GM21528 (cell line): Measurements from ENCODE around the gene STIP1.
"Not testable (repeated sequence)": the region's sequence is repeated elsewhere in the genome, so short reads cannot be mapped to it uniquely, and the experiment has no call there.

Experiments used
- ATAC-seq: cut with Tn5 transposase; IDR thresholded peaks from one replicate; pipeline ENCODE4 v1.9.1; 2021; ENCODE audit warnings: mild to moderate bottlenecking, moderate library complexity; ENCODE audit not compliant: unreplicated experiment, low FRiP score

STIP1 gene

DNA sequence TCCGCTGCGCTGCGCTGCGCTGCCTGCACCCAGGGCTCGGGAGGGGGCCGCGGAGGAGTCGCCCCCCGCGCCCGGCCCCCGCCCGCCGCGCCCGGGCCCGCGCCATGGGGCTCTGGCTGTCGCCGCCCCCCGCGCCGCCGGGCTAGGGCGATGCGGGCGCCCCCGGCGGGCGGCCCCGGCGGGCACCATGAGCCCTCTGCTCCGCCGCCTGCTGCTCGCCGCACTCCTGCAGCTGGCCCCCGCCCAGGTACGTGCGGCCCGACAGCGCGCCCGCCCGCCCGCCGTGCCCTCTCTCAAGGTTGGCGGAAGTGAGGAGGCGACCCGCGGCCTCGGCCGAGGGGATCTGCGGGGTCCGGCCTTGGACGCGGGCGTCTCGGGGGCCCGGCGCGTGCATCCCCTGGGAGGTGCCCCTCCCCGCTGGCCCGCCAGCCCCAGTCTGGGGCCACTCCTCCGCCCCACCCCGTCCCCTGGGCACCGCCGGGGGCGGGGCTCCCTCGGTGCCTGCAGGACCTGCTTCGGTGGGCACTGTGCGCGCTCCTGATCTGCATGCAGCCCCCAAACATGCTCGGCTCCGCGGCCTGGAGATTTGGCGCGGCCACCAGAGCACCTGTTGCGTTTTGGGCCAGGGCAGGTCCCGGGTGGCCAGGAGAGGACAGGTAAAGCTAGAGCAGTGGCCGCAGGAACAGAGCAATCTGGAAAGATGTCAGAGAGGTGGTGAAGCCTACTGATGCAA, 48.8 kb downstream of the STIP1 start:
- ATAC-seq, result no peak

DNA sequence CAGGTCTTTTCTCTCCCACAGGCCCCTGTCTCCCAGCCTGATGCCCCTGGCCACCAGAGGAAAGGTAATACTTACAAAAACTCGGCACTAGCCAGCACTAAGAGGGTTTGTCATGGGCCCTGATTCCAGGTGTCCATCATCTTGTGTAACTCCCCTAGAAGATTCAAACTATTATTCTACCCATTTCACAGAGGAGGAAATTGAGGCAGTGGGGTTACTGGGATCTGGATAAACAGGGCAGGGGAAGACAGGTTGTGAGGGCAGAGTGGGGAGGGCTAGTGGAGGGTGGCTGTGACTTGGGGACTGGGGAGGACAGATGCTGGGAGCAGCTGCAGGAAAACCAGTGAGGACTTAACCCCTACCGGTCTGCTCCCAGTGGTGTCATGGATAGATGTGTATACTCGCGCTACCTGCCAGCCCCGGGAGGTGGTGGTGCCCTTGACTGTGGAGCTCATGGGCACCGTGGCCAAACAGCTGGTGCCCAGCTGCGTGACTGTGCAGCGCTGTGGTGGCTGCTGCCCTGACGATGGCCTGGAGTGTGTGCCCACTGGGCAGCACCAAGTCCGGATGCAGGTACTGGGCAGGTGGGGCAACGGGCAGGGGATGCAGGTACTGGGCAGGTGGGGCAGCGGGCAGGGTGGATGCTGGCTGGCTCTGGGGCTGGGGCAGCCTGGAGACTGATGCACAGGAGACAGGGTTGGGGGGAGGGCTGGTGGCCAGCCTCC, 49.6 kb downstream of the STIP1 start:
- ATAC-seq, result no peak

DNA sequence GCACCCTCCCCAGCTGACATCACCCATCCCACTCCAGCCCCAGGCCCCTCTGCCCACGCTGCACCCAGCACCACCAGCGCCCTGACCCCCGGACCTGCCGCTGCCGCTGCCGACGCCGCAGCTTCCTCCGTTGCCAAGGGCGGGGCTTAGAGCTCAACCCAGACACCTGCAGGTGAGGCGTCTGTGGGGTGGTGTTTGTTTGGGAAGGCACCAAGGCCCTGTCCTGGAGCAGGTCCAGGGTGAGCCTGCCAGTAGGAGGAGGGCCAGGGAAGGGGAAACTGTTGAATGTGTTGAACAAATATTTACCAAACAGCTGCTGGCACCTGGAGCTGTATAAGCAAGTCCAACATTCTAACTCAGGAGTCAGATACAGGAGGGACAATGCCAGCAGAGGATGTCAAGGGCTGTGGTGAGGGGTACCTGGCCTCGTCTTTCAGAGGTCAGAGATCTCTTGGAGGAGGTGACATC, 51.5 kb downstream of the STIP1 start:
- no peak for ATAC-seq

DNA sequence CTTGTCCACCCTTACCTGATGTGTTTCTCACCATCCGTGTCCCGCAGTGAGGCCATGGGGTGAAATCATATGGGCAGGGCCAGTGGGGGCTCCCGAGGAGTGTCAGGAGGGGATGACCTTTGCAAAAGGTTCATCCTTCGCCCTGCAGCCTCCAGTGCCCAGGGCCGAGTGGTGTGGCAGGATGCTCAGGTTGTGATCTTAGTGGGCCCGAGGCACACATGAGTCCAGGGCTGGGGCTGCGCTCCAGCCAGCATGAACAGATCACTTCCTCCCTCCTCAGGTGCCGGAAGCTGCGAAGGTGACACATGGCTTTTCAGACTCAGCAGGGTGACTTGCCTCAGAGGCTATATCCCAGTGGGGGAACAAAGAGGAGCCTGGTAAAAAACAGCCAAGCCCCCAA, 52.1 kb downstream of the STIP1 start:
- ATAC-seq, result no peak

DNA sequence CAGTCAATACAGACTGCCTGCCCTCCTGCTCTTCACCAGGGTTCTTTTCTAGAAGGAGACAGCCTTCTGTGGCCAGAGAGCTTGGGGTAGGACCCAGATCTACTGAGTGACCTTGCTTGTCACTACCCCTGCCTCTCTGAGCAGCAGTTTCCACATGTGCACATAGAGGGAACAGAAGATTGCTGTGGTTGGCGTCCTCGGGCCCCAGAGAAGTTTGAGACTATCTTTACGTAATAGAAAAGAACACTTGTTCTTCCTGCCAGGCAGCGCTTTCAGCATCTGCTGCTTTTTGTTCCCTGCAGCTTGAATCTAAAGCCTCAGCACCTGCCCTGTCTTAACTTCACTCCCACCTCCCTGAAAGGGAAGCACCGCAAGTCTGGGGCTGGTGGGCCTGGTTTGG, 53.0 kb downstream of the STIP1 start:
- no peak for ATAC-seq

DNA sequence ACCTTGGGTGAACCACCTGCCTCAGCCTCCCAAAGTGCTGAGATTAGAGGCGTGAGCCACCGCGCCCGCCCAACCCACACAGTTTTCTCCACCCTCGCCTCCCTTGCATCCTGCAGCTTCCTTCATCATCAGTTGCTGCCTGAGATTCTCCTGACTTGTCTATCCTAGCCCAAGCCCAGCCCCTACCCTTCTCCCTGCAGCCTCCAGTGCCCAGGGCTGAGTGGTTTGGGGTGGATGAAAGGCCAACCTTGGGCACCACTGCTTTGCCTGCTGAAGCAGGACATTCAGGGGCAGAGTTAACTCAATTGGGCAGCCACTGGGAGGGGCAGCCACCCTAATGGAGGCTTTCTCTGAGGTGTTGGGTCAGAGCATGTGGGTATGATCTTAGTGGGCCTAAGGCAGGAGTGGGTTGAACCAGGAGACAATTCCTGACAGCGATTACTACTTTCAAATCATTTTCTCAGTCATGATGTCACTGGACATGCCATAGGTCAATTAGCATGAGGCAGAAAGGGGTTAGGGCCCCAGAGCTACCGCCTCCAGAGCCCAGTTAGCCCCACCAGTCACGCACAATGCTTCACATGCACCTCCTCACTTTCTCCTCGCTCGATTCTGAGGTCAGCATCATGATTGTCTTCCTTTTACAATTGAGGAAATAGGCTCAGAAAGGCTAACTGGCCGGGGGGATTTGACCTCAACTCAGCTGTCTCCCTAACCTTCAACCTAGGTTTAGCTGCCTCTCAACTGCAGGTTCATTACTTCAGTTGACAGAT, 53.9 kb downstream of the STIP1 start:
- ATAC-seq, result no peak

DNA sequence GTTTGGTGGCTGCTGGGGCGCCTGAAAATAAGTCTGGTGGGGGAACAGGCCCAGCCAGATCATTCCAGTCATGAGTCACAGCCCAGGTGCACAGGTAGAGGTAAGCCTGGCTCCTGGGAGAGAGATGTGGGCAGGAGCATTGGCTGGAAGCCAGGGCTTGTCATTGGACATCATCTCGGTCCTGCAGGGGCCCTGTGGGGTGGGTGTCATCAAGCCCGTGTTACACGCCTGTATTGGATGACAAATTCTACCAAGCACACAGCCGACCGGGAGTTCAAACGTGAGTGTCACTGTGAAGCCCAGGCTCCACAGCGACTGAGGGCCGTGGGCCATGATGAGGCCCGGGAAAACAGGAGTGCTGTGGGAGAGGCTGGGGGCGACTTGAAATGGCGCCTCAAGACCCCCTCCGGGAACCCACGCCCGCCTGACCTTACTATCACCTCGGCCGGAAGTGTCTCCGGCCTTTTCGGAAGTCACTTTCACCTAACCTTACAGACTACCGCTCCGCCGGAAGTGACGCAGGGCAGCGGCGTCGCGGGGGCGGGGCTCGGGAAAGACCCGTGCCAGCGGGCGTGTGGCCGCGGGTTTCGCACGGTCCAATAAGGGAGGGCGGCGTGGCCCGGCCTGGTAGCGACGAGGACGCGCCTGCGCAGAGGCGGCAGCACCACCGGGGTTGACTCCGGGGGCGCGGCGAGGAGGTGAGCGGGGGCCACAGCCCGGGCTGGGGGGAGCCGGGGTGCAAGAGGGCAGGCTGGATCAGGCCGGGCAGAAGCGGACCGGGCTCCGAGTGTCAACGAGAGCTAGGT, 54.7 kb downstream of the STIP1 start, which contains the start of gene FKBP2:
TSS of gene FKBP2 (plus strand) at position 661 of the 806 bp plus-strand sequence. CDS start 1,293 bp downstream, outside the sequence.
- ATAC-seq, result peak; percentile 49

DNA sequence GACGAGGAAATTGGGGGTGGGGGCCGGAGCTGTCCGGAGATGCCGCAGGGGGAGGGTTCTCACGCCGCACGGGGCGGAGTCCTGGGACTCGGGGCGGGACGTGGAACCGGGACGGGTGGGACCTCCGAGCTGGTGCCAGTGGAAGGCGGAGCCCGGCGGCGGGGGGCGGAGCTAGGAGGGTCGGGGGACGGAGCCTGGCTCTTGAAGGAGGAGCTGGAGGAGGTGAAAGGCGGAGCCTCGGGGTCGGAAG, 55.2 kb downstream of the STIP1 start:
- peak; percentile 66 for ATAC-seq

DNA sequence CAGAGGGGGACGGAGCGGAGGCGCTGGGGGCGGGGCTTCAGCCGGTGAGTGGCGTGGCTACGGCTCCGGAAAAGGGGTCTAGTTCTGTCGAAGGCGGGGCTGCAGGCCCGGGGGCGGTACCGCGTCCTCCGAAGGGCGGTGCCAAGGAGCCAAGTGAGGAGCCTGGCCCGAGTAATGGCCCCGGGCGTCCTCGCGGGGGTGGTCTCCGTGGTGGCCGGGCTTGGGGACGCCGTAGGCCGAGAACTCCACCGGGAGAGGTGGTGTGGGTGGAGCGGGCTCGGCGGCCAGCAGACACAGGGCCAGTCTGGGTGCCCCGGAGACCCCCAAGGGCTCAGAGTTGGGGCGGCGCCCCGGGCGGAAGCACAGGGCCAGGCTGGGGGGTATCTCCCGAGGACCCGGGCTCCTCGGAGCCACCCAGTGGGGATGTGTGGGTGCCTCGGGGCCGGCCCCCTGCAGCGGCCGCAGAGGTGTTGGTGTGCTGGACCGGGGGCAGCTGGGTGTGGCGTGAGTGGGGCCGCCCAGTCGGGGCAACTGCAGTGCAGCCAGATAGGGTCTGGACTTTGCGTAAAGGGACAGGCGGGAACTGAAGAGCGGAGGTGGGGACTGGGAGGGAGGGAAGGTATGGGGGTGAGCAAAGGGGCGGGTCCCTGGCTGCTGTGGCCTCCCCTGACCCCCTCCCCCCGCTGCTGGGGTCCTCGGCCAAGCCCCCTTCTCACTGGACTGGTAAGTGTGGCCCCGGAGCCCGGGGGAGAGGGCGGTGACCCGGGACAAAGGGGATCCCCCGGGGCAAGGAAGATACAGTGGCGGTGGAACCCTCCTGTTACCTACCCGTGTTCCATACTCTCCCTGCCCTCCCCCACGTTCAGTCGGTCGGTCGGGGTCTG, 55.8 kb downstream of the STIP1 start:
- peak; percentile 61 for ATAC-seq

DNA sequence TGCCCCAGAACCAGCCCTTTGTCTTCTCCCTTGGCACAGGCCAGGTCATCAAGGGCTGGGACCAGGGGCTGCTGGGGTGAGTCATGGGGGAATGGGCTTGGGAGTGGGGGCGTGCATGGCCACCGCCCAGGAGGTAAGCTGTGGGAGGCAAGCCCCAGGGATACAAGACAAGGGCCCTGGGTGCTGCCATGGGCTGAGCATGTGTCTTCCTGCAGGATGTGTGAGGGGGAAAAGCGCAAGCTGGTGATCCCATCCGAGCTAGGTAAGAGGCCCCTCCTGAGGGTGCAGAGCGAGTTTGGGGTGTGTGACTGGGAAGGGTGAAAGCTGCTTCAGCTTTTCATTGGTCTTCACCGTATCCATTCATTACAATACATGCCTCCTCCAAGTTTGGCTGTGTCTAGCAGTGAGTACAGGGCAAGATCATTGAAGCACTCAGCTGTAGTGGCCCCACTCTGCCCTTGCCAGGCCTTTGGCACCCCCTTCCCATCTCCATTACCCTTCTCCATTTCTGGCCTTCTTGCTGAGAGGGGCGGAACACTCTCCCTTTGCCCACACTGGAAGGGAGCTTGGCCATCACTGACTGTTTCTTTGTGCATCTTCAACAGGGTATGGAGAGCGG, 57.4 kb downstream of the STIP1 start:
- no peak for ATAC-seq

DNA sequence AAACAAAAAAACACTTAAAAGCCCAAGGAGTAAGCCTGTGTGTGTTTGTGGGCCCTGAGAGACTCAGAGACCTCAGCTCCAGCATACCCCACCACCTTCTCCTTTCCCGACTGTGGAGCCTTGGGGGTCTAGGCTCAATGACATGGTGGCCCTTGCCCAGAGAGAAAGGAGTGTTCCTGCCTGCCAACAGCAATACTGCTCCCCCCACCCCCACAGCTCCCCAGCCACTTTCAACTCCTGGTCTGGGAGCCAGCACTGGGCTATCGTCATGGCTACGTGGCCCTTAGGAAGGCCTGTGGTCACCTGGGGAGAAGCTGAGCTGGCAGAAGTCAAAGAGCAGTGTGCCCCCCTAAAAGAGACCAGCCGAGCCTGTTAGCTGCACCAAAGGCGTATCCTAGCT, 58.1 kb downstream of the STIP1 start:
- no peak for ATAC-seq

DNA sequence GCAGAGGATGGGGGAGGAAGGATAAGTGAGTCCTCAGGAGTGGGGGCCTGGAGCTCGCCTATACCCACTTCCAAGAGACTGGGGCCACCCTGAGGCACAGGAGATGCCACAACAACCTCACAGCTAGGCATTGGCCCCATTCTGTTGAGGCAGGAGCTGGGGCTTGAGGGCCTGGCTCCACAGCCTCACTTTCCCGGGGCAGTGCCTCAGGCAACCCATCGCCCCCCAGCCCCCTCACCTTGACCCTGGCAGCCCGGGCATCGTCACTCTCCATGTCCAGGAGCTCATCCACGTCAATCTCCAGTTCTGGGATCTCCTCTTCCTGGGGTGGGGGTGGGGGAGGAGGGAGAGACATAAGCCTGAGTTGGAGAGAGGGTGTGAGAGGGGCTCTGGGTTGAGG, 59.0 kb downstream of the STIP1 start:
- no peak for ATAC-seq

DNA sequence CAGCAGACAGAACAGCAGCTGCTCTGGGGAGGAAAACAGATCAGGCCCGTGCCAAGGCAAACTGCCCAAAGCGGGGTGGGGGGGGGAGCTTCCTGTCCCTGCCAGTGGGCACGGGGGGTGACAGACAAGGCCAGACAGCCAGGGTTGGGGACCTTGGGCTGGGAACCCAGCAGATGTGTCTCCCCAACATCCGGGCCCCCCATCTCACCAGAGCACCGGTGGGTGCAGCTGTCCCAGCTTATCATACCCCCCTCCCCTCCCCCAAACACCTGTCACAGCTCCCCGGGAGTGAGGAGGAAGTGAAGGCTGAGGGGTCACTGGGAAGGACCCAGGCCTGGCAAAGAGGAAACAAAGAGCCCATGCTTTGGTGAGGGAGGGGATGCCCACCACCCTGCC, 59.4 kb downstream of the STIP1 start:
- ATAC-seq, result no peak

DNA sequence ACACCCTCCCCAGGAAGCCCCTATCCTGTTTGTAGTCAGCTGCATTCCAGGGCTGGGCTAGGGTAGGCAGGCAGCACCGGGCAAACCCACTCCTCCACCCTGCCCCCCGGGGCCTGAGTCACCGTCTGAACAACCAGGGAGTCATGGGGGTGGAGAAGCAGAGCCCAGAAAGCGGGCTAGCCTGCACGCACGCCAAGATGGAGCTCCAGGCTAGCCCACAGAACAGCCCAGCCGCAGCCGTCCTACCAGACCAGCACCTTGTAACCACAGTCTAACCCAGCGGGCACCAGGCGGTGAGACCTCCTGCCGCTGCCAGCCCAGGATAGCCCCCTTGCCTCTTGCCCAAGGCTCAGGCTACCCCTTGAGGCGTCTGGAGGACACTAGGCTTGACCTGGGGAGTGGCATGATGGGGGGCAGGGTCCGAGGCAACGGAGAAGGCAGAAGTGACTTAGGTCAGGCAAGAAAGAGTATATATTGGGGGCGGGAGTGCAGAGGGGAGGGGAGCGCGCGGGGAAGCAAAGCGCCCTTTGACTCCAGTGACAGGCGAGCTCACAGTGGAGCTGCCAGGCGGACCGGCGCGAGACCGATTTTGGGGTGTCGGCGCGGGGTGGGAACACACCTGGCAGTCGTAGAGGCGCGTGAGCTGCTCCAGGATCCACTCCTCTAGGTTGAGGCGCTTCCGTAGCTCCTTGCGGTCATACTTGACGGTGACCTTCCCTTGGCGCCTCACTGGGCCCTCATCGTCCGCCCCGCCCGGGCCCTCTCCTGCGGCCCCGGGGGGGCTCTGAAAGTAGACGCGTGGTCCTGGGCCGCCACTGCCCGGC, 60.0 kb downstream of the STIP1 start:
- no peak for ATAC-seq

DNA sequence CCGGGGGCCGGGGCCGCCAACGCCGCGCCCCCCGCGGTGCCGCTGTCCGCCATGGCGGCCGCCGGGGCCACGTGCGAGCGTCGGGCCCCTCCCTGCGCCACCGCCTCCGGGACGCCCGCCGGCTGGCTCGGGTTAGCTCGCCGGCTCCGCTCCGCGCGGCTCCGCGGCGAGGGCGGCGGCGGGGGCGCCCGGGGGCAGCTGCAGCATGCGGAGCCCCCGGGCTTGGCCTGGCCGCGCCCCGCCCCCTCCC, 60.6 kb downstream of the STIP1 start:
- ATAC-seq, result not testable (repeated sequence)

DNA sequence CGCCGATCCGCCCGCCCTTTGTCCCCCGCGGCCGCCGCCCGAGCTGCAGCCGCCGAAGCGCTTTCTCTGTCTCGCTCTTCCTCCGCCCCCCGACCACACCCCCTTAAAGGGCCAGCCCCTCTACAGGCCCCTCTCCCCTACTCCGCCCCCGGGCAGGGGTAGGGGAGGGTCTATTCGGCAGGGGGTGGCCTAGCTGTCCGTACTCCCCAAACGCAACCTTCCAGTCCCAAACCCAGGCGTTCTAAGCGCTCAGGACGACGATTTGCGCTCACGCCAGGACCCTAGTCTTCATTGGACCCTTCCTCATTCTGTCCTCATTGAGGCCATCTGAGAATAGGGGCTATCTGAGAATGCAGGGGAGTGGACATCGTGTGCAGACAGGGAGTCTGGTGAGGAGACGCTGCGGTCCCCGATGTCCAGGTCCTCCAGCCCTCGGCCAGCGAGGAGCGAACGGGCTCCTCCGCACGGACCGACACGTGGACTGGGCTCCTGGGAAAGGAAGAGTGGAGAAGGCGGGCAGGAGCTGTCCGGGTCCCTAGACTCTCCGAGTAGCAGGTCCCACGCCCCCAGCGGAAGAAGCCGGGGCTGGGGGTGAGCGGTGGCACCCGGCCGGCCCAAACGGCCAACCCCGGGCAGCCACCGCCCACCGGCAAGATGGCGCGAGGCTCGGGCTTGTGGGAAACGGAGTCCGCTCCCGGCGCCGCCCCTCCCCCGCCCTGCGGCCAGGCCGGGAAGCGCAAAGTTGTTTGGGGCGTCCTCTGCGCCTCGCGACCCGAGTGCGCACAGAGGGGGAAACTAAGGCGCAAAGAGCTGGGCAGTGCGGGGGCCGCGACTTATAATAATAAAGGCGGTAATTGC, 61.1 kb downstream of the STIP1 start, which contains the start of gene PPP1R14B:
TSS of gene PPP1R14B (minus strand) at position 73 of the 858 bp plus-strand sequence. CDS start 270 bp downstream, outside the sequence.
- no peak for ATAC-seq

DNA sequence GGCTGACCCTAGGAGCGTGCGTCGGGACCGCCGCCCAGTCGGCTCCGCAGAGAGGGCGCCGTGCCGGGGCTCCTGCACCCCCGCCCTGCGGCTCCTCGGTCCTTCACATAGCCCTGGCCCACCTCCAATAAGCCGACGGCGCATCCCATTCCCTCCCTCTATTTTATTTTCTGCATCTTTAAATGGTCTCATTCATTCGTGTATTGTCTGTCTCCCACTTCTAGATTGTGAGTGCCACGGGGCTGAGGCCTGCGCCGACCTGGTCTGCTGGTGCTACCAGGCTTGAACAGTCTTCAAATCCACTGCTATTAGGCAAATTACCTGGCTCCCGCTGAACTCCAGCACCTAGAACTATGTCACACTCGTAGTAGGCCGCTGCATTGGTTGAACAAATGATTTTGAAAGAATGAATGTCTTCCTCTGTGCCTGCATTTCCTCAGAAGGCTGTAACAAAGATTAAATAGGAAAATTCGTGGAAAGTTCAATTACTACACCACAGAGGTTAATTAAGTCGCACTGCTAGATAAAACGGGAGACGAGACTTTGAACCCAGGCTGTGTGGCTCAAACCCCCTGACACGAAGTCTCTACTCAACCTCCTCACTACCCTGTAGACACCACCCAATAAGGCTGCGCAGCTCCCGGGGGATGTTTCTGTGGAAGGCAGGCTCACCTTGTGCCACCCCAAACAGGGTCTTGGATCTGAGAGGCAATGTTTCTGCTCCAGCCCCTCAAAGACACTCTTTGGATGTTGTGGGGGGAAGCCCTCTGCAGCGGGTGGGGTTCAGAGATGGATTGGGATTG, 62.0 kb downstream of the STIP1 start:
- no peak for ATAC-seq
